HEK293T (cell line): ENCODE data around the gene SSU72.
A peak's percentile ranks its signal among the peaks of the same experiment; 100 is the strongest.

Source experiments
- CTCF ChIA-PET: fragments of 350-600 bp; formaldehyde crosslinking; extraction: SDS; loops from one replicate; lab custom pipeline; 2021; ENCODE audit warnings: antibody characterized with exemption, inconsistent platforms; lab: Yijun Ruan, JAX
- POLR2A ChIA-PET: fragments of 350-600 bp; formaldehyde crosslinking; extraction: SDS; loops from one replicate; lab custom pipeline; 2020; ENCODE audit warnings: antibody characterized with exemption, inconsistent platforms; lab: Yijun Ruan, JAX
- DNase-seq: peaks from one replicate; pipeline ENCODE4 v3.0.0; 2012; ENCODE audit warnings: mixed read lengths; ENCODE audit errors: extremely low spot score
- ARNT ChIP-seq: fragments of 450-650 bp; IDR thresholded peaks from 2 replicates; pipeline ENCODE4 v1.6.1; 2017; ENCODE audit warnings: mild to moderate bottlenecking
- BHLHE40 ChIP-seq: fragments of 450-650 bp; IDR thresholded peaks from 2 replicates; pipeline ENCODE4 v1.6.1; 2016; ENCODE audit warnings: mild to moderate bottlenecking, moderate library complexity, borderline replicate concordance
- CTBP1 ChIP-seq: fragments of 450-650 bp; IDR thresholded peaks from 2 replicates; pipeline ENCODE4 v1.6.1; 2016; ENCODE audit warnings: borderline replicate concordance
- ELF4 ChIP-seq: fragments of 450-650 bp; IDR thresholded peaks from 2 replicates; pipeline ENCODE4 v1.6.1; 2017; ENCODE audit warnings: antibody characterized with exemption
- FOXA1 ChIP-seq: fragments of 450-650 bp; IDR thresholded peaks from 2 replicates; pipeline ENCODE4 v1.6.1; 2016; ENCODE audit warnings: mild to moderate bottlenecking
- FOXK2 ChIP-seq: fragments of 450-650 bp; IDR thresholded peaks from 2 replicates; pipeline ENCODE4 v1.6.1; 2016; ENCODE audit warnings: mild to moderate bottlenecking
- FOXM1 ChIP-seq: fragments of 450-650 bp; IDR thresholded peaks from 2 replicates; pipeline ENCODE4 v1.6.1; 2017; ENCODE audit warnings: mild to moderate bottlenecking, borderline replicate concordance
- HDGF ChIP-seq: fragments of 450-650 bp; IDR thresholded peaks from 2 replicates; pipeline ENCODE4 v1.6.1; 2017; ENCODE audit warnings: antibody characterized with exemption, borderline replicate concordance
- L3MBTL2 ChIP-seq: fragments of 450-650 bp; conservative IDR thresholded peaks from 2 replicates; pipeline ENCODE4 v1.6.1; 2016; ENCODE audit warnings: mild to moderate bottlenecking
- LEF1 ChIP-seq: fragments of 450-650 bp; IDR thresholded peaks from 2 replicates; pipeline ENCODE4 v1.6.1; 2017; ENCODE audit warnings: mild to moderate bottlenecking, borderline replicate concordance
- NFRKB ChIP-seq: fragments of 450-650 bp; IDR thresholded peaks from 2 replicates; pipeline ENCODE4 v1.6.1; 2016; ENCODE audit warnings: mild to moderate bottlenecking, moderate library complexity
- PKNOX1 ChIP-seq: fragments of 450-650 bp; IDR thresholded peaks from 2 replicates; pipeline ENCODE4 v1.6.1; 2016
- SP1 ChIP-seq: fragments of 450-650 bp; IDR thresholded peaks from 2 replicates; pipeline ENCODE4 v1.6.1; 2017
- SUZ12 ChIP-seq: fragments of 450-650 bp; IDR thresholded peaks from 2 replicates; pipeline ENCODE4 v1.6.1; 2016; ENCODE audit warnings: mild to moderate bottlenecking
- TARDBP ChIP-seq: fragments of 450-650 bp; IDR thresholded peaks from 2 replicates; pipeline ENCODE4 v1.6.1; 2016
- ZNF384 ChIP-seq: fragments of 450-650 bp; IDR thresholded peaks from 2 replicates; pipeline ENCODE4 v1.6.1; 2016

SSU72 gene

DNA sequence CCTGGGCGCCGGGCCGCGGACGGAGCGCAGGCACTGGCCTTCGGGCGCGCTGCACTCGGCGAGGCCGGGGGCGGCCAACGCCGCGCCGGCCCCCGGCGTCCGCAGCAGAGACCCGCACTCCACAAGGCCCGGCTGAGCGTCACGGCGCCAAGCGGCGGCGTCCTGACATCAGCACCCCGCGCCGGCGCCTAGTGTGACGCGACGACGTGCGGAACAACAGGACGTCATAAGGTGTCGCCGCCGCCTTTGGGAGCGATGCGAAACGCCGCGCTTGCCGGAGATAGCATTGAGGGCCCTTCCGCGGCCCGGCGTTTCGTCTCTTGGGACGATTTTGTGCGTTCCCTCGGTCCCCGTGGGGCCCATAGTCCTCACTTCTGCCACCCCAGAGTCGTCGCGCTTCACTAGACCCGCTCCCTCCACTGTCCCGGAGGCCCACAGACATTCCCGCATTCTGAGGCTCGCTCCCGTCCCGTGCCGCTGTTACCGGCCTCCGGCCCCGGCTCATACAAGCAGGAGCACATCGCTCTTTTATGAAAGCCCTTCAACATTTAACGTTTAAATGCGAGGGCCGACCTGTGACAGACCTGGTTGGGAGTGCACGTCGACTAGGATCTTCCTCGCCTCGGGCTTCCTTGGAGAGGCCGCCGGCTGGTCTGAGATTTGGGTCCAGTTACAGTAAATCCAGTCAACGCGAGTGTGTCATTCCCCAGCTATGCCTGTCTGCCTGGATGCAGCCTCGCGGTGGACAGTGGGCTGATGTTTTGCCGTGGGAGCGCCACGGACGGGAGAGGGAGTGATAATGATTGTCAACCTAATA, at the start of gene SSU72:
TSS of gene SSU72 (minus strand) at position 143 of the 817 bp plus-strand sequence. CDS start 306 bp downstream, outside the sequence.
- TF ChIP-seq FOXA1 = no peak
- no peak for TF ChIP-seq SUZ12
- TF ChIP-seq FOXK2 = no peak
- TF ChIP-seq FOXM1 = peak; percentile 64; the same call in 1 of the 2 replicates
- peak; percentile 49; the same call in 1 of the 2 replicates for TF ChIP-seq ELF4
- no peak for TF ChIP-seq CTBP1
- TF ChIP-seq L3MBTL2 = peak; percentile 29; the same call in 1 of the 2 replicates
- TF ChIP-seq ZNF384 = no peak
- peak; percentile 81 for TF ChIP-seq ARNT
- CTCF ChIA-PET = interaction anchor here (1.0 kb wide), 1 partner anchor 600 kb away, joined by 3 read pairs; no protein-coding TSS in a partner anchor
- POLR2A ChIA-PET = no interaction called here
- peak; percentile 90 for DNase-seq

- no peak for DNase-seq
- no peak for TF ChIP-seq CTBP1
- no peak for TF ChIP-seq SP1
- no peak for TF ChIP-seq FOXM1
- TF ChIP-seq ARNT = no peak
- TF ChIP-seq TARDBP = no peak
- no peak for TF ChIP-seq ZNF384
- TF ChIP-seq FOXA1 = no peak
- TF ChIP-seq LEF1 = no peak
- TF ChIP-seq NFRKB = no peak
- TF ChIP-seq ELF4 = no peak
- TF ChIP-seq SUZ12 = no peak
- no peak for TF ChIP-seq PKNOX1
- TF ChIP-seq HDGF = no peak
- TF ChIP-seq L3MBTL2 = no peak
- TF ChIP-seq FOXK2 = no peak
- TF ChIP-seq BHLHE40 = no peak
- POLR2A ChIA-PET = no interaction called here
- CTCF ChIA-PET = no interaction called here
Measured at GRCh38 chr1:1623631-1624442, 49.2 kb upstream of the SSU72 start.

- TF ChIP-seq ARNT (no peak), BHLHE40 (no peak), PKNOX1 (no peak), FOXK2 (no peak), ELF4 (no peak), HDGF (no peak), NFRKB (no peak), CTBP1 (no peak), FOXM1 (no peak), SP1 (no peak), SUZ12 (no peak), ZNF384 (no peak), L3MBTL2 (no peak), FOXA1 (no peak), LEF1 (no peak), TARDBP (no peak)
- ChIA-PET CTCF (no interaction called here), POLR2A (no interaction called here)
- no peak for DNase-seq
Measured at GRCh38 chr1:1623181-1623630, 48.5 kb upstream of the SSU72 start.

DNA sequence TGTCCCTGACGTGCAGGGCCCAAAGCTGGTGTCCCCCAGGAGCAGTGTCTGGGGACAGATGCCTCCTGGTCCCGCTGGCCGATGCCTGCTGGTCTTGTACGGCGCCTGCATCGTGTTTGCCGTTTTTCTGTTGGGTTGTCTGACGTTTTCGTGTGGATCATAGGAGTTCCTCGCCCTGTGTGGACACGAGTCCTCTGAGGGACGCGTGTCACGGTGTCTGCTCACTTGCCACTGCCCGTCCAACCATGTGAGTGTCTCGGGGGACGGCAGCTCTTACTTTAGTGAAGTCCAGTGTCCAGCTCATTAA, 48.1 kb upstream of the SSU72 start:
- DNase-seq = no peak
- ChIA-PET CTCF (no interaction called here), POLR2A (interaction anchor here (1.0 kb wide), 1 partner anchor 25 kb away, joined by 3 read pairs; no protein-coding TSS in a partner anchor)
- TF ChIP-seq SUZ12 (no peak), ELF4 (no peak), ZNF384 (no peak), BHLHE40 (no peak), HDGF (no peak), FOXK2 (no peak)

GRCh38 chr1:1622010-1622787, 47.5 kb upstream of the SSU72 start:
- no peak for DNase-seq
- TF ChIP-seq L3MBTL2 = no peak
- TF ChIP-seq FOXK2 = no peak
- no peak for TF ChIP-seq SP1
- no peak for TF ChIP-seq ELF4
- no peak for TF ChIP-seq TARDBP
- TF ChIP-seq ARNT = no peak
- TF ChIP-seq CTBP1 = no peak
- TF ChIP-seq ZNF384 = no peak
- TF ChIP-seq FOXA1 = no peak
- no peak for TF ChIP-seq SUZ12
- TF ChIP-seq PKNOX1 = no peak
- no peak for TF ChIP-seq LEF1
- TF ChIP-seq NFRKB = no peak
- POLR2A ChIA-PET = interaction anchor here (1.0 kb wide), 1 partner anchor 25 kb away, joined by 3 read pairs; no protein-coding TSS in a partner anchor
- CTCF ChIA-PET = no interaction called here
